Transverse colon (tissue), 3 donors: Measurements from ENCODE around the gene ZBED6.

Experiments
- CTCF ChIP-seq, 5 experiments: fragments of 200-600 bp in 3 of 5; fragments of 450-650 bp in 2 of 5; sonication (generic) in 3 of 5; IDR thresholded peaks; 1 replicate in 2 of 5; 2 replicates in 3 of 5; pipeline ENCODE4 v1.5.1; 2016 to 2017; ENCODE audit warnings: antibody characterized with exemption in 5 of 5, inconsistent platforms in 3 of 5, mild to moderate bottlenecking in 2 of 5, moderate library complexity in 1 of 5
- POLR2A ChIP-seq: fragments of 450-650 bp; IDR thresholded peaks from one replicate; pipeline ENCODE4 v1.6.1; 2016; ENCODE audit warnings: antibody characterized with exemption, mild to moderate bottlenecking, moderate library complexity

GRCh38 chr1:203777596-203777995 lies 17.8 kb upstream of the ZBED6 start:
- TF ChIP-seq CTCF (IDR thresholded peaks at IDR 0.05) (no peak), POLR2A (no peak)
